Erythroblast (primary cell): Measurements from ENCODE around the gene PPP1R14B.

Experiments used
- GATA1 ChIP-seq: IDR thresholded peaks from 2 replicates; pipeline ENCODE4 v1.6.1; 2011; ENCODE audit warnings: low read depth, mild to moderate bottlenecking, control low read depth, low read length, moderate library complexity
- POLR2A ChIP-seq: IDR thresholded peaks from 2 replicates; pipeline ENCODE4 v1.6.1; 2011; ENCODE audit warnings: mild to moderate bottlenecking, low read length

GRCh38 chr11:64289002-64289564 lies 42.3 kb upstream of the PPP1R14B start:
- TF ChIP-seq POLR2A, result no peak
- no peak for TF ChIP-seq GATA1
